Measurements from ENCODE around the gene NUB1.
A peak's percentile ranks its signal among the peaks of the same experiment; 100 is the strongest.

NUB1 gene

DNA sequence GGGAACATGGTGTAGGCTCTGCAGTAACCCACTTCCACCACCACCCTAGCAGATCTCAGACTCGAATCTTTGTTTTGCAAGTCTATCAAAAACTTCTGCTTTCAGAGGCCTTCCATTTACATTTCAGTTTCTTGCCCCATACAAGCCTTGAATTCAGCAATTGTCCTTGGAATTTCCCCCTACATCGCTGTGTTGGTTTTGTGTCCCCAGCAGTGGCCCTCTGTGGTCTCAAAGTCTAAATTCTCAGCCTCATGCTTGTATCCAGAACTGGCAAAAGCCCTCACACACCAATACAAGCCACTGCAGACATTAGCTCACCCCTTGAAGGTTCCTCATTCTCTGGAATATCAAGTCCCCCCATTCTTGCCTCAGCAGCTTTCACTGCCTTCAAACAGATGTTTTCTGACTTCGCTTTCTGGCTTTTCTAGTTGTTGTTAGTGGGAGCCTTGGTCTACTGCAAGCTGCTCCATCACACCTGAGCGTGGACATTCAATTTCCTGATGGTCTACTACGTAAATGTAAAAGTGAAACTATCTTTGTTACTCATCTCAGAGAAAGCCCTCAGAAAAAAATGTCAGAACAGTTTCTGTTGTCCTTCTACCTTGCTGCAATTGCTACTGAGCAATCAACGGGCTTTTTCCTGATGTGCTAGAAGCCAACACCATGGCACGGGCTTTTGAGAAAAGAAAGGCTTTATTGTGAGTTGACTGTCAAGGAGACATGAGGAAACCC lies 1.8 kb upstream of the NUB1 start:
- H3K9me3 ChIP-seq = no peaks in the 10 kb centered on the region
- DNase-seq = no peak
- intact Hi-C loops (cut with DNase I; ENCODE audit: low total_unique reads) = loop anchor here (5.0 kb wide), 1 partner anchor 93 kb away; the partner anchor contains the start of gene SMARCD3
- no peaks in the 10 kb centered on the region for H3K27me3 ChIP-seq
- H3K4me1 ChIP-seq = peaks cover 0 to 28% (median 15%) of the 10 kb centered on the region in 4 donors
- TF ChIP-seq, protein P1, sequence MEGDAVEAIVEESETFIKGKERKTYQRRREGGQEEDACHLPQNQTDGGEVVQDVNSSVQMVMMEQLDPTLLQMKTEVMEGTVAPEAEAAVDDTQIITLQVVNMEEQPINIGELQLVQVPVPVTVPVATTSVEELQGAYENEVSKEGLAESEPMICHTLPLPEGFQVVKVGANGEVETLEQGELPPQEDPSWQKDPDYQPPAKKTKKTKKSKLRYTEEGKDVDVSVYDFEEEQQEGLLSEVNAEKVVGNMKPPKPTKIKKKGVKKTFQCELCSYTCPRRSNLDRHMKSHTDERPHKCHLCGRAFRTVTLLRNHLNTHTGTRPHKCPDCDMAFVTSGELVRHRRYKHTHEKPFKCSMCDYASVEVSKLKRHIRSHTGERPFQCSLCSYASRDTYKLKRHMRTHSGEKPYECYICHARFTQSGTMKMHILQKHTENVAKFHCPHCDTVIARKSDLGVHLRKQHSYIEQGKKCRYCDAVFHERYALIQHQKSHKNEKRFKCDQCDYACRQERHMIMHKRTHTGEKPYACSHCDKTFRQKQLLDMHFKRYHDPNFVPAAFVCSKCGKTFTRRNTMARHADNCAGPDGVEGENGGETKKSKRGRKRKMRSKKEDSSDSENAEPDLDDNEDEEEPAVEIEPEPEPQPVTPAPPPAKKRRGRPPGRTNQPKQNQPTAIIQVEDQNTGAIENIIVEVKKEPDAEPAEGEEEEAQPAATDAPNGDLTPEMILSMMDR (IDR thresholded peaks at IDR 0.05) = no peak
- no peak overlapping the region for H3K4me3 ChIP-seq
- no peak overlapping the region for H3K27ac ChIP-seq
- H3K36me3 ChIP-seq = no peaks in the 10 kb centered on the region

DNA sequence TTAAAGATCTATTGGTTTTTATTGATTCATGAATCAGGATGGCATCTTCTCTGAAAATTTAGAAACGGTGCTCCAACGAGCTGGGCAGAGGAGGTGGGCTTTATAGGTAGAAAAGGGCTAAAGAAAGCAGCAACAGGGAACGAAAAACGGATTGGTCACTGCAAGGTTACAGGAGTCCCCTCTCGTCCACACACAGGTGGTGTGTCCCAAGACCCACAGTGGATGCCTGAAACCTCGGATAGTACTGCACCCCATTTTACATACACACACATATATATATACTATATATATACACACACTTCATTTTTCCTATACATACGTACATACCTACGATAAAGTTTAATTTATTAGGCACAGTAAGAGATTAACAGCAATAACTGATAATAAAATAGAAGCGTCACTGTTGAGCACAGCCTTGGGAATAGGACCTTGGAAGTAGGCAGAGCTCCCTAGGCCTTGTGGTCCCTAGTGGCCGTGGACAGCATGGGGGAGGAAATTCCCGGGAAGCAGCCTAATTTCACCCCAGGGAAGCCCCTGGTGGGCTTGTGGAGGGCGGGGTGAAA lies 737 bp upstream of the NUB1 start:
- Histone ChIP-seq H3K9me3 (no peaks in the 10 kb centered on the region), H3K27ac (peak overlapping the region; percentile 79 to 88), H3K4me3 (peak overlapping the region; percentile 84 to 97), H3K27me3 (no peaks in the 10 kb centered on the region), H3K4me1 (peaks cover 0 to 31% (median 15%) of the 10 kb centered on the region in 4 donors), H3K36me3 (peaks cover 4 to 6% (median 5%) of the 10 kb centered on the region in 3 donors)
- intact Hi-C loops (cut with DNase I; ENCODE audit: low total_unique reads) = loop anchor here (5.0 kb wide), 1 partner anchor 94 kb away; the partner anchor contains the start of gene SMARCD3
- TF ChIP-seq, protein P1 (IDR thresholded peaks at IDR 0.05) = peak; percentile 8 to 22
- no peak for DNase-seq

DNA sequence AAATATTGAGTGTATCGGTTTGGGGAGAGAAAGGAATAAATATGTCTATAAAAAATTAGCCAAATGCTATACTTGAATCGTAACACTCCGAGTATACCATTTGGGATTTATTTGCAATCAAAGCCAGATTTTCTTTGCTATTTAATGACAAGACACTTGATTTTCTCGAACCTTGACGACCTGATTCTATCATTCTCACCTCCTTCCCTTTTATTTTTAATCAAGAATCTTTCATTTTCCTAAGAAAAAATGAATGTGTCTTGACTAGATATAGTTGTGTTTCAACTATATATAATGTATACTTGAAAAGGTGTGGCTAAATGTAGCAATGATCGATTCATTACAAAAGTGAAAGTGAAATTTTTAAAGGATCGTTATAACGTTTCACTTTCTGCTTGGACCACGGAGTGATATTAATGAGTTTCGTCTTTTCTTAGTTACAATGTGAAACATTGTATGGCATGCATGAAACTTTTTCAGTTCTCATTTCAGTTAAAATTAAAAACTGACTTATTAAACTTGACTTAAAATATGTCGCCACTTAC lies 562 bp downstream of the NUB1 start:
- peak overlapping the region; percentile 84 to 97 for H3K4me3 ChIP-seq
- no peaks in the 10 kb centered on the region for H3K27me3 ChIP-seq
- H3K27ac ChIP-seq = peak overlapping the region; percentile 79 to 88
- intact Hi-C loops (cut with DNase I; ENCODE audit: low total_unique reads) = loop anchor here (5.0 kb wide), 1 partner anchor 95 kb away; the partner anchor contains the start of gene SMARCD3
- no peaks in the 10 kb centered on the region for H3K9me3 ChIP-seq
- peaks cover 14 to 19% (median 17%) of the 10 kb centered on the region in 3 donors for H3K36me3 ChIP-seq
- DNase-seq = no peak
- TF ChIP-seq, protein P1 (IDR thresholded peaks at IDR 0.05) = no peak
- H3K4me1 ChIP-seq = peaks cover 0 to 35% (median 15%) of the 10 kb centered on the region in 4 donors

DNA sequence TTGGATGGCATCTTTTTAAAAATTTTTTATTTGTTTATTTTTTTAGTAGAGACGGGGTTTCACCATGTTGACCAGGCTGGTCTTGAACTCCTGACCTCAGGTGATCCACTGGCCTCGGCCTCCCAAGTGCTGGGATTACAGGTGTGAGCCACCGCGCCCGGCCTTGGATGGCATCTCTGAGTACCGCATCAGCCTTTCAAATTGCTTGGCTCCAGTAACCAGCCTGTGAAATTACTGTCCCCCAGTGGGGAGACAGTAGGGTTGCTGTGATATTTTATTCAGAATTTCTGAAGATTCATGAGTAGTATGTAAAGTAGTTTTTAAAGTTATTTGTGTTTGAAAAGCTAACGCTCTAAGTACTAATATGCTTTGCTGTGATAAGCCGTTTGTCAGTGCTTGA lies 1.2 kb downstream of the NUB1 start:
- intact Hi-C loops (cut with DNase I; ENCODE audit: low total_unique reads) = loop anchor here (5.0 kb wide), 1 partner anchor 96 kb away; the partner anchor contains the start of gene SMARCD3
- peaks cover 0 to 35% (median 16%) of the 10 kb centered on the region in 4 donors for H3K4me1 ChIP-seq
- no peak for DNase-seq
- no peaks in the 10 kb centered on the region for H3K27me3 ChIP-seq
- TF ChIP-seq, protein P1 (IDR thresholded peaks at IDR 0.05) = no peak
- H3K27ac ChIP-seq = no peak overlapping the region
- no peaks in the 10 kb centered on the region for H3K9me3 ChIP-seq
- H3K36me3 ChIP-seq = peaks cover 14 to 26% (median 23%) of the 10 kb centered on the region in 3 donors
- H3K4me3 ChIP-seq = peak overlapping the region; percentile 84 to 97

DNA sequence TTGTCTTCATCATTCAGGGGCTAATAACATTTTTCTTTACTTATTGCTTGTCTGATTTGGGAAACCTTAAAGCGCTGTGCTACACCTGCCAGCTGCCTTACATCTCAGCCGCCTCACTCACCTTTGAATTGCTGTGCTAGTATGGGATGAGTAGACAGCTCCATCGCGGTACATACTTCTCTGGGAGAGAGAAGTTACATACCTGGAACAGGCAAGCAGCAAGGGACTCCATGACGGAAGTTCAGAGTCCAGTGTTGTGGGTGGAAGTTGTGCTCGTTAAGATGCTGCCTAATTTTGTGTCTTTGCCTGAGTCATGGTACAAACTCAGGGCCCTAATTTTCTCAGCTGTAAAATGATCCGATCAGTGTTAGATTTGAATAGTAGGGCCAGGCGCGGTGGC lies 1.9 kb downstream of the NUB1 start:
- intact Hi-C loops (cut with DNase I; ENCODE audit: low total_unique reads) = loop anchor here (5.0 kb wide), 1 partner anchor 96 kb away; the partner anchor contains the start of gene SMARCD3
- TF ChIP-seq, protein P1 (IDR thresholded peaks at IDR 0.05) = no peak
- no peak overlapping the region for H3K4me3 ChIP-seq
- peaks cover 0 to 35% (median 16%) of the 10 kb centered on the region in 4 donors for H3K4me1 ChIP-seq
- peaks cover 14 to 28% (median 28%) of the 10 kb centered on the region in 3 donors for H3K36me3 ChIP-seq
- H3K27ac ChIP-seq = no peak overlapping the region
- no peaks in the 10 kb centered on the region for H3K9me3 ChIP-seq
- H3K27me3 ChIP-seq = no peaks in the 10 kb centered on the region
- no peak for DNase-seq

Data from tibial artery (tissue), 4 donors.